ENCODE measurements around the gene RYR3.

- TF ChIP-seq, protein P1, sequence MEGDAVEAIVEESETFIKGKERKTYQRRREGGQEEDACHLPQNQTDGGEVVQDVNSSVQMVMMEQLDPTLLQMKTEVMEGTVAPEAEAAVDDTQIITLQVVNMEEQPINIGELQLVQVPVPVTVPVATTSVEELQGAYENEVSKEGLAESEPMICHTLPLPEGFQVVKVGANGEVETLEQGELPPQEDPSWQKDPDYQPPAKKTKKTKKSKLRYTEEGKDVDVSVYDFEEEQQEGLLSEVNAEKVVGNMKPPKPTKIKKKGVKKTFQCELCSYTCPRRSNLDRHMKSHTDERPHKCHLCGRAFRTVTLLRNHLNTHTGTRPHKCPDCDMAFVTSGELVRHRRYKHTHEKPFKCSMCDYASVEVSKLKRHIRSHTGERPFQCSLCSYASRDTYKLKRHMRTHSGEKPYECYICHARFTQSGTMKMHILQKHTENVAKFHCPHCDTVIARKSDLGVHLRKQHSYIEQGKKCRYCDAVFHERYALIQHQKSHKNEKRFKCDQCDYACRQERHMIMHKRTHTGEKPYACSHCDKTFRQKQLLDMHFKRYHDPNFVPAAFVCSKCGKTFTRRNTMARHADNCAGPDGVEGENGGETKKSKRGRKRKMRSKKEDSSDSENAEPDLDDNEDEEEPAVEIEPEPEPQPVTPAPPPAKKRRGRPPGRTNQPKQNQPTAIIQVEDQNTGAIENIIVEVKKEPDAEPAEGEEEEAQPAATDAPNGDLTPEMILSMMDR (conservative IDR thresholded peaks at IDR 0.05; ENCODE audit: low read length), result no peak
- TF ChIP-seq EZH2phosphoT487 (IDR thresholded peaks at IDR 0.05; ENCODE audit: borderline replicate concordance, low read depth, low read length), result no peak
Measured at GRCh38 chr15:33567652-33568051, 256.9 kb downstream of the RYR3 start.

Data from OCI-LY7 (cell line).